Raji (cell line): ENCODE measurements around the gene AREG.

ENCODE experiments used
- POLR2A ChIP-seq: IDR thresholded peaks from 2 replicates; pipeline ENCODE4 v1.6.1; 2011; ENCODE audit warnings: low read depth, low read length, control low read depth; ENCODE audit not compliant: insufficient read depth

Gene AREG, protein sequence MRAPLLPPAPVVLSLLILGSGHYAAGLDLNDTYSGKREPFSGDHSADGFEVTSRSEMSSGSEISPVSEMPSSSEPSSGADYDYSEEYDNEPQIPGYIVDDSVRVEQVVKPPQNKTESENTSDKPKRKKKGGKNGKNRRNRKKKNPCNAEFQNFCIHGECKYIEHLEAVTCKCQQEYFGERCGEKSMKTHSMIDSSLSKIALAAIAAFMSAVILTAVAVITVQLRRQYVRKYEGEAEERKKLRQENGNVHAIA

DNA sequence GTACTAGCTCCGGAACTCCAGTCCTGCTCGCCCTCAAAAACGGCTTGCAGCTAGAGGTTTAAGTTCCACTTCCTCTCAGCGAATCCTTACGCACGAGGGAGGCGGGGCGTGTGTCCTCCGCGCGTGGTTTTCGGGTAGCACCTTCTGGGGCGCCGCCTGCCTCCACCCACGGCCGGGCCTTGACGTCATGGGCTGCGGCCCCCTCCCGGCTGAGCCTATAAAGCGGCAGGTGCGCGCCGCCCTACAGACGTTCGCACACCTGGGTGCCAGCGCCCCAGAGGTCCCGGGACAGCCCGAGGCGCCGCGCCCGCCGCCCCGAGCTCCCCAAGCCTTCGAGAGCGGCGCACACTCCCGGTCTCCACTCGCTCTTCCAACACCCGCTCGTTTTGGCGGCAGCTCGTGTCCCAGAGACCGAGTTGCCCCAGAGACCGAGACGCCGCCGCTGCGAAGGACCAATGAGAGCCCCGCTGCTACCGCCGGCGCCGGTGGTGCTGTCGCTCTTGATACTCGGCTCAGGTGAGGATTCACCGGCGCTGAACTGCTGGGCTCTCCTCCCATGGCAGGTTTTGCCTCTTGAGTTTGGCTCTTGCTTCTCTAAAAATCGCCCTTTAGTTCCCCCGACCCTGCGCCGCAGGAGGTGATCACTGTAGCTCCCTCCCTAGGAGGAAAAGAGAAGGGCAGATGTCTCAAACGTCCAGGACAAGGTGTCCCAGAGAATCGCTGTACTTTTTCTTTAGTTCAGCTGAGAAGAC, at the start of gene AREG:
TSS of gene AREG (plus strand) at position 246 of the 752 bp plus-strand sequence. CDS start at position 456, 210 bp downstream.
- TF ChIP-seq POLR2A: no peak

DNA sequence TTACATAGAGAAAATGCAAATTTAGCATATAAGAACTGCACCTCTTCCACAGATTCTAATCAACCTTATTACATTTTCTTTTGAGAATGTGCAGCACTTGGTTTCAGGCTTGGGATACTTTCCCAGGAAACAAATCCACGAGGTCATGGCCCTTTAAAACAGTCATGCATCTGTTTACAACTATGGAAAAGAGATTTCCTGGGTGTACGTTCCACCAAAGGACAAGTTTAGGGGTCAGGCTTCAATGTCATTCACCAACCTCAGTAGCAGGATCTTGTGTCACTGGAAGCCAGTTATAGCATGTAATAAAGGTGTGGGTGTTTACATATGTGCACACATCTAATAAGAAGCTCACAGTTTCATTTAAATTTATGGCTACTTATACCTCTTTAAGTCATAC, 49.3 kb upstream of the AREG start:
- no peak for TF ChIP-seq POLR2A

DNA sequence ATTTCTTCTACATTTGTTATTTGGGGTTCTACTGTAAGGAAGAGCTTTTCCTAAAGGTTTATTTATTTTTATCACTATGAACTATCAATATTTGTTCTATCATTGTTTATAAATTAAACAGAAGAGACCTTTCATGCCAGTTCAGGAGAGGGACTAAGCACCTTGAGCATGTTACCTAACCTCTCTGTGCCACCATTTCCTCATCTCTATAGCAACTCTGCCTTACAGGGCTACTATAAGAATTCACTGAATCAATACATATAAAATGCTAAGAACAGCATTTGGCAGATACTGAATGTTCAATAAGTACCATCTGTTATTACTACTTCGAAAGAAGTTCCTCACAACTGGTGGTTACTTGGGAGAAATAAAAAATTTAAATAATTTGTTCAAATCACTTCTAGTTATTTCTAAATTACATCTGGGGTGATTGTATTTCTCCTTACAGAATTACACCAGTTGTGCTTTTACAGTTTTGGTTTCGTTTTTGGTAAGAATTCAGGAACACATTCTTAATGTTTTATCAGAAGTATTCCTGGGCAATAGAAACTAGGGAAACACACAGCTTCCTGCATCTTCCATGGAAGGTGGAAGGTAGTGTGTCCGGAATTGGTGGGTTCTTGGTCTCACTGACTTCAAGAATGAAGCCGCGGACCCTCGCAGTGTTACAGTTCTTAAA, 47.0 kb upstream of the AREG start:
- no peak for TF ChIP-seq POLR2A

DNA sequence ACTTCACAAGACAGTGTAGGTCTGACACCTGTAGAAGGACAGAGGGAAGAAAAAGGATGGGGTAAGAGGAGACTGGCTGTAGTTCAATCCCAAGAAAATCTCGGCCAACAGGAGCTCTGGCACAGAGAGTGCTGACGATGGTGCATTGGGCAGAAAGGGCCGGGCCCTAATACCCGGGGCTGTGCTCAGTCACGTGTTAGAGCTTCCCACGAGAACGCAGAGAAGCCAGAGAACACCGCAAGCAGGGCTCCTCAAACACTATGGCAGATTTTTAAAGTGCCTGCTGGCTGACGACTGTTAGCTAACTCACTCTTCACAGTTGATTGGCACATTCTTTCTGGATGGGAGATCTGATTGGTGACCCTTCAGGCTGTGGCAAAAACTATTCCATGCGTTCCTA, 44.5 kb upstream of the AREG start:
- no peak for TF ChIP-seq POLR2A

DNA sequence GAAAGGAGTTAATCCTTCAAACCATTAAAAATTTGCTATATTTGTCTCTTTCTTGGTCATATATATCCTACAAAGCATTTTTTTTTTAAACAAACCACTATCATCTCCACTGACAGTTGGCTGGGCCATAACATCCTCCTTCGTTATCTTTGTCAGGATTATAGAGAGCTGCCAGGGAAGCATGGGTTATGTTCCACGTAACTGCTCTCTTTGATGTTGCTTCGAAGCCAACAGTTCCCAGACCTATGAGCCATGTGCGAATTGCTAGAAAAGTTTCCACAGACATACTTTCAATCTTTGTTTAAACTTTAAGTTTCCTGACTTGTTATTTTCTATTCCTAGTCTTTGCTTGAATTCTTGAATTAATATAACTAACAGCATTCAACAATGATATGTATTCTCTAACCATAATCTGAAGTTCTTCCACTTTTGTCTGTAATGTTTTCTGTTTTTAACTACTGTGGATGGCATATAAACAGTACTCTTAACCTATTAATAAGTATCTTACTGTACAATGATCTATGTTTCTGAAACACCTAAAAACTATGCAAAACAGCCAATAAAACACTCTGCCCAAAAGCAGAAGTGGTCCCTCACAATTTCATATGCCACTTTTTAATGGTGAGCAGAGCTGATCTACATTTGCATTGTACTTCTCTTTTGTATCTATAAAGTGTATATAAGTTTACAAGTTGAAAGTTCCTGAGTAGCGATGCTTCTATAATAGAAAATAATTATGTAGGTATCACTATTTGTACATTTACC, 42.1 kb upstream of the AREG start:
- TF ChIP-seq POLR2A: no peak

DNA sequence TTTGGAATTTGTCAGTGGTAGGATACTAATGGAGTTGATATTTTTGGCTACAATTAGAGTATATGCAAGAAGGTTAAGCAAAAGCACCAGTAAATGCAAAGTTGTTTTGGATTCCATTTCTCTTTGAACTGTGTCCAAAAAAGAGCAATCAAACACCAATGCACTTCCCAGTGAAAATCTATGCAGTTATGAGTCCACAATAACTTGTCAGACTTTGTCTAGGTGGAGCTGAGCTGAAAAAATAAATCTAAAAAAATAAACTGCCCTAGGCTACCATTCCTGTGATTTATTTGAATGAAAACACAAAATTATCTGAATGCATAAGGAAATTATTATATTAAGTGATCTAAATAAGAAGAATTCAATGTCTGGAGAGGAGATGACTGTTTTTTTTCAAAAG, 37.0 kb upstream of the AREG start:
- TF ChIP-seq POLR2A: no peak

DNA sequence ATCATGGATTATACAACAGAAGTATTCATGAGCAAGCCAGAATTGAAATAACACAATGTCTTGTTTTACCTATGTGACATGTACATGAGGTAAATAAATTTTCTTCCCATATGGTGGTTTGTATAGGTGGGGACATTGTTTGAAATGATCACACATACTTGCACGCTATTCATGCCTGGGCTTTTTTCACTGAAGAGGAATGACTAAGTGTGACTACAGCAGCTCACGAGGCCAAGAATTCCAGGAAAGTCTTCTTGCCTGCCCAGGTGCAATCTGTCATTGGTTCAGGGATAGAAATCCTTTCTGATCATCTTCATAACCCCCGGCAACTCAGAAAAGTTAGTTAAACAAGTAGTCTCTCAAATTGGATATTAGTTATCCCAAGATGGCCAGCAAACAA, 36.3 kb upstream of the AREG start:
- TF ChIP-seq POLR2A: no peak

DNA sequence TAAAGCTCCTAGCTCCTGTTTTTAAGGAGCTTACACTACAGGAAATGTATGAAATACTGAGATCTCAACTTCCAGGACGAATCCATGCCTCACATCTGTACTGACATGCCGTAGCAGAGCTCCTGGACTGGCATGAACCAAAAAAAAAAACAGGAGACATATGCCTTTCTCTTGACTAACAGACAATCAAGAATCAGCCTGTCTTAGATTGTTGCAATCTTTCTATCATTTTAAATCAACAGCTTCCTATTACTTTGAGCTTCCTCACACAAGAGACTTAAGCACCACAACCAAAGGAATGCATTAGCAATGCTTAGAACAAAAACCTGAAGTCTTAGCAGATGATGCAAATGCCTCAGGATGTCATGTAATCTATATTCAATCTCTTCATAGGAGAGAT, 34.7 kb upstream of the AREG start:
- no peak for TF ChIP-seq POLR2A

DNA sequence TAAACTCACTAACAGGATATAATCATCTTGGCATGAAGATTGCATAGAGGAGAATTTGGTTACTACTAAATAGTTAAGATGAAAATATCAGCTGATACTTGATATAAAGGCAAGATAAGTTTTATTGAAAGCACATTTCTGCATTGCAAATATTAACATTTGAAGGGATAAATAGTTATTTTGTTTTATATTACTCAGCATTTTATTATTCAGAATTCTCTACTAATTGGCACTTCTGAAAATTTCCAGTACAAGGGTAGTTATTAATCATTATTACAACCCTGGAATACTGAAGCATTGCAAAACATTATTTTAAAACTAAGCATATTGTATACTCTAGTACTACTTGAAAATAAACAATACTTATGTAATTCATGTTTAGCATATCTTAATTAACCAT, 32.7 kb upstream of the AREG start:
- no peak for TF ChIP-seq POLR2A

DNA sequence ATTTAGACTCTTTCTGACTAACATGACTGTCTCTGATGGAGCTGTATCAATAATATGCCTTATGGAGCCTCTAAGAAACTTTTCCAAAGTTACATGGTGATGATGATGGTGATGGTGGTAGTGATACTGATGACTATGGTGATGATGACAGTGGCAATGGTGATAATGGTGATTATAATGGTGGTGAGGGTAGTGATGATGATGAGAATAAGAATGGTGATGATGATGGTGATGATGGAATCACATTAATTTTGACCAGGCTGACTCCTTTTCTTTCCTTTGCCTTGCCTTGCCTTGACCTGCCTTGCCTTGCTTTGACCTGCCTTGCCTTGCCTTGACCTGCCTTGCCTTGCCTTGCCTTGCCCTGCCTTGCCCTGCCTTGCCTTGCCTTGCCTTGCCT, 31.7 kb upstream of the AREG start:
- no peak for TF ChIP-seq POLR2A

DNA sequence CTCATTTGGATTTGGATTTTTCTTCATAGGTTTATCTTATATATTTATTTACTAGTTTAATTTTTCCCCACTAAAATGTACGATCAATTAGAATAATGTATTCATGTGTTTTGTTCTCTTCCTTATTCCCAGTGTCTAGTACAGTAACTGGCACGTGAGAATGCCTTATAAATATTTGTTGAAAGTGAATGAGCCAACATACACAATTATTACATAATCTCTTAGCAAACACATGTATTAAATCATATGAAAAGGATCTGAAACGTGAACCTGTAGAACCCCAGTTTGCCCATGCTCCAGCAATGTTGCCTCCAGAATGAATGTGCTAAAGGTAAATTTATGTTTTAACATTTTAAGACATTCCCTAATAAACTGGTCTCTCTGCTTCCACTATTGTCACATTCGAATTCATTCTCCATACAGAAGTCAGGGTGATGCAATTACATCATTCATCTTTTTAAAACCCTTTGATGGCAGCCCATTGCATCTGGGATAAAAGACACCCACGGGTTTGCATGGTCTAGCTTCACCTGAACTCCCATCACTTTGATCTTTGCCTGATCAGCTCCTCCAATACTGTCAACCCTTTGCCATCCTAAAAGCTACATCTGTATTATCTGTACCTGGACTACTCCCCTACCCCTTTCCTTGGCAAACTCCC, 30.7 kb upstream of the AREG start:
- no peak for TF ChIP-seq POLR2A

DNA sequence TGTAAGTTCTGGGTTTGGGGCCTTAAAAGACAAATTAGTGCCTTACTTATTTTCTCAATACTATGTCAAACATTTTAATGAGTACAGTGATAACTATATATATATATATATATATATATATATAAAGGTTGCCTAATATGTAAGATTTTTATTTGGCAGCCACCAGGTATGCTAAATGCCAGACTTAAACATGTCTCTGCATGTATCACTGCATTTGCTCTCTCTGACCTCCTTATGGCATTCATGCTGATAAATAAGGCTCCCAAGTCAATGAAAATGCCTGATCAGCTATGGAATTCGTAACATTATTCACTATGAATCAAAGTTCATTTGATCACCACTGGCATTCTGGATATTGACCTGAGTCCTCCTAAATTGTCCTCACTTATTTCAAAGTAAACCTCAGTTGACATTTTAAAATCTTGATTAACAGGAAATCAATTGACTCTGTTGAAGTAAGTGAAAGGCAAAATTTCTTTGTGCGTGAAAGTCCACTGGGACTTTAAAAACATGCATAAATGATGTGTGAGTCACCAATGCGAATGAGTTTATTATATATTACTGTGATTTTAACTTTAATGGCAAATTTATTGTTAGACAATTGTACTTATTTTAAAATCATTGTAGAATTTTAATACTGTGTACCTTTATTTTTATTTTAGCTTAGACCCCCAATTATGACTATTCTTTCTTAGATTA, 29.2 kb upstream of the AREG start:
- TF ChIP-seq POLR2A: no peak

DNA sequence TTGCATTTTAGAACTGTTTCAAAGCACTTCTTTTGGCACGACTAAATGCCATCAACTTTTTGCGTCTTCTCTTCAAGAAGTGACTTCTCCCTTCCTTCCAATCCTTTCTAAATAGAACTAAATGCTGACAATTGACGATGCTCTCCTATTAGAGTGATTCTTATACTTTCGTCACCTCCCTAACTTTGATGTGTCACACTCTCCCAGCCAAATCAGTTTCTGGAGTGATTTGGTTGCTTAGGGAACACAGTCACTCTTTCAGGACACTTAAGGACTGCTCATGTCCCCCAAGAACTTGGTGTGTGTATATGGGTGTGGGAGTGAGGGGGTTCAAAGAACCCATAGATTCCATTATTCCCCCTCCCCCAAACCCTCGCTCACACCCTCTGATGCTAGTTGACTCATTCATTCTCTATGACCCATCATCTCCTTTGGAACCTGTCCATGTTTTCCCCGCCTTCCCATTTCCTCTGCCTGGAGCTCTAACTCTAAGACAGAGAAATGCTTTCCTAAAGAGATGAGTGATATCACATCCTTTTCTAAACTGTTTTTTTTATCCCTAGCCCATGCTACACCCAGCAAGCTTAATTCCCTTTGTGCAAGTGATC, 26.8 kb upstream of the AREG start:
- no peak for TF ChIP-seq POLR2A

DNA sequence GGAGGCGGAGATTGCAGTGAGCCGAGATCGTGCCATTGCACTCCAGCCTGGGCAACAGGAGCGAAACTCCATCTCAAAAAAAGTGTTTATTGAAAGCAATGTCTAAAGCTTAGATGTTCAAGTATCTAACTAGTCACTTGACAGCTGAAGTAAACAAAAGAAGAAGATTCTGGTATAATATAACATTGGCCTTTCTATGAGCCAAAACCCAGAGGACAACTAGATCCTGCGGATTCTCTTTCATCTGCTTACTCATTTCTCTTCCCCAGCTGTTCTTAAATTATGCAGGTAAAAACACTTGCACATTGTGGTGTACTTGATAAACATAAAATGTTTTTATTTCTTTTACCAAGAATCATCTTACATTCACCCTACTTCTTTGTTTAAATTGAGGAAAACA, 24.1 kb upstream of the AREG start:
- TF ChIP-seq POLR2A: no peak

DNA sequence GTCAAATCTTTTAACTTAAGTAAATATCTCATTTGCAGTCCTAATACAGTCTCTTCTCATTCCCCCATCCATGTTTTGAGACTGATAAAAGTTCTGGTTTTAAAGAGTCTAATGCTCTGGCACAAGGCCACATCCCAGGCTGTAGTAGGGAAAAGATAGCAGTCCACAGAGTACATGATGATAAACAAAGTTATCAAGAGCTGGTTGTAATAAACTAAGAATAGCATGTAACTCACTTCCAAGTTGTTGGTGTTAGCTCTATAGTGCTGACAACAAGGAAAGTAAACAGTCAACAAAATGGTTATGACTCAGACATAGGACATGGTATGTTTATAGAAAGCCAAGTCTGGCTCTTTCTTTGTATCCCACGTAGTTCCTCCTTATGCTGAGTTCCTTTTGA, 21.8 kb upstream of the AREG start:
- no peak for TF ChIP-seq POLR2A

DNA sequence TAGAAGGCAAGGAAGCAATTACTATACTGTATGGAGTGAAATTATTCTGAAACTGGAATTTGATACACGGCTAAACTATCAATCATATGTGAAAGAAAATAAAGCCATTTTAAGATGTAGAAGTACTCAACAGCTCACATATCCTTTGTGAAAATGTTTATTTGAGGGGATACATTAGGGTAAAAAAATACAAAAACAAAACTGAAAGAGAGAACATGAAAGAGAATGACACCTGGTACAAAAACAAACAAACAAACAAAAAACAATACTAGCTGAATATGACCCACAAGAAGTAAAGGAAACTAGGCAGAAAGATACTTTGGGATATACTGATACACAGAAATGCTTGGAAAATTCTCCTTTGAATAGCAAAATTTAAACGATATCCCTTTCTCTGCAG, 20.8 kb upstream of the AREG start:
- TF ChIP-seq POLR2A: no peak
